8988T (cell line): ENCODE results near the gene KRTAP12-4.

ENCODE experiments used
- DNase-seq: peaks from one replicate; pipeline ENCODE4 v3.0.0; 2011

Gene KRTAP12-4

DNA sequence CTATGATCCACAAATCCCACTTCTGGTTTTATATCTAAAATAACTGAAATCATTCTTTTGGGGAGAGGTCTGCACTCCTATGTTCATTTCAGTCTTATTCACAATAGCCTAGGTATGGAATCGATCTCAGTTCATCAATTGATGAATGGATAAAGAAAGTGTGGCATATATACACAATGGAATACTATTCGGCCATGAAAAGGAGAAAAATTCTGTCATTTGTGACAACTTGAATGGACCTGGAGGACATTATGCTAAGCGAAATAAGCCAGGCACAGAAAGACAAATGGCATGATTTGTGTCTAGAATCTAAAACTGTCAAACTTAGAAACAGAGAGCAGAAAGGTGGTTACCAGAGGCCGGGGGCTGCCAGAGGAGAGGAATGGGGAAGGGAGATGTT lies 48.0 kb downstream of the KRTAP12-4 start:
- no peak for DNase-seq
